HEK293T (cell line): ENCODE measurements around the gene FNDC11.

Experiments used
- BHLHE40 ChIP-seq: fragments of 450-650 bp; IDR thresholded peaks from 2 replicates; pipeline ENCODE4 v1.6.1; 2016; ENCODE audit warnings: mild to moderate bottlenecking, moderate library complexity, borderline replicate concordance
- CTBP1 ChIP-seq: fragments of 450-650 bp; IDR thresholded peaks from 2 replicates; pipeline ENCODE4 v1.6.1; 2016; ENCODE audit warnings: borderline replicate concordance
- ELF4 ChIP-seq: fragments of 450-650 bp; IDR thresholded peaks from 2 replicates; pipeline ENCODE4 v1.6.1; 2017; ENCODE audit warnings: antibody characterized with exemption
- FOXA1 ChIP-seq: fragments of 450-650 bp; IDR thresholded peaks from 2 replicates; pipeline ENCODE4 v1.6.1; 2016; ENCODE audit warnings: mild to moderate bottlenecking
- FOXK2 ChIP-seq: fragments of 450-650 bp; IDR thresholded peaks from 2 replicates; pipeline ENCODE4 v1.6.1; 2016; ENCODE audit warnings: mild to moderate bottlenecking
- HDGF ChIP-seq: fragments of 450-650 bp; IDR thresholded peaks from 2 replicates; pipeline ENCODE4 v1.6.1; 2017; ENCODE audit warnings: antibody characterized with exemption, borderline replicate concordance
- LEF1 ChIP-seq: fragments of 450-650 bp; IDR thresholded peaks from 2 replicates; pipeline ENCODE4 v1.6.1; 2017; ENCODE audit warnings: mild to moderate bottlenecking, borderline replicate concordance
- SP1 ChIP-seq: fragments of 450-650 bp; IDR thresholded peaks from 2 replicates; pipeline ENCODE4 v1.6.1; 2017
- SUZ12 ChIP-seq: fragments of 450-650 bp; IDR thresholded peaks from 2 replicates; pipeline ENCODE4 v1.6.1; 2016; ENCODE audit warnings: mild to moderate bottlenecking
- TARDBP ChIP-seq: fragments of 450-650 bp; IDR thresholded peaks from 2 replicates; pipeline ENCODE4 v1.6.1; 2016
- ZNF384 ChIP-seq: fragments of 450-650 bp; IDR thresholded peaks from 2 replicates; pipeline ENCODE4 v1.6.1; 2016
- TF ChIP-seq, protein P1 (sequence below): fragments of 450-650 bp; IDR thresholded peaks from 2 replicates; pipeline ENCODE4 v1.6.1; 2016

GRCh38 chr20:63587256-63587655 is 33.3 kb downstream of the FNDC11 start:
- TF ChIP-seq ELF4, result no peak
- TF ChIP-seq FOXK2, result no peak
- no peak for TF ChIP-seq TARDBP
- no peak for TF ChIP-seq HDGF
- TF ChIP-seq, protein P1, sequence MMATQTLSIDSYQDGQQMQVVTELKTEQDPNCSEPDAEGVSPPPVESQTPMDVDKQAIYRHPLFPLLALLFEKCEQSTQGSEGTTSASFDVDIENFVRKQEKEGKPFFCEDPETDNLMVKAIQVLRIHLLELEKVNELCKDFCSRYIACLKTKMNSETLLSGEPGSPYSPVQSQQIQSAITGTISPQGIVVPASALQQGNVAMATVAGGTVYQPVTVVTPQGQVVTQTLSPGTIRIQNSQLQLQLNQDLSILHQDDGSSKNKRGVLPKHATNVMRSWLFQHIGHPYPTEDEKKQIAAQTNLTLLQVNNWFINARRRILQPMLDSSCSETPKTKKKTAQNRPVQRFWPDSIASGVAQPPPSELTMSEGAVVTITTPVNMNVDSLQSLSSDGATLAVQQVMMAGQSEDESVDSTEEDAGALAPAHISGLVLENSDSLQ, result no peak
- no peak for TF ChIP-seq SUZ12
- TF ChIP-seq BHLHE40, result no peak
- TF ChIP-seq CTBP1, result no peak
- no peak for TF ChIP-seq LEF1
- no peak for TF ChIP-seq SP1
- no peak for TF ChIP-seq ZNF384
- TF ChIP-seq FOXA1, result no peak
